ENCODE results near the gene KRT27. TPM values are rescaled to one million over a fixed set of nuclear protein-coding genes. Genes with fewer than 3 reads are reported as not detected.

KRT27 gene
- total and polyA plus RNA-seq, 9 of the 15 experiments (the other 6 are each of a cell fraction or from before 2014, with no cell fraction given): 0.10 TPM; not detected in 8

- no peak for TF ChIP-seq CLOCK (CRISPR knock-in tag; IDR thresholded peaks at IDR 0.05; ENCODE audit: borderline replicate concordance)
- peak; percentile 90 for TF ChIP-seq KLF16 (IDR thresholded peaks at IDR 0.05)
- no peak for TF ChIP-seq LARP7 (IDR thresholded peaks at IDR 0.05)
- TF ChIP-seq TCF7L2 (IDR thresholded peaks at IDR 0.05; ENCODE audit: low read depth, low read length): peak; percentile 75; the same call in 1 of the 2 replicates
- TF ChIP-seq NUFIP1 (IDR thresholded peaks at IDR 0.05; ENCODE audit: partially characterized antibody): no peak
- no peak for TF ChIP-seq IRF2 (CRISPR knock-in tag; IDR thresholded peaks at IDR 0.05)
- peak; percentile 84 for TF ChIP-seq MEF2D (tag; conservative IDR thresholded peaks at IDR 0.05; ENCODE audit: low read depth)
- peak; percentile 93 for TF ChIP-seq EP300 (IDR thresholded peaks at IDR 0.05; ENCODE audit: low read length)
- no peak for TF ChIP-seq ZFPM2 (CRISPR knock-in tag; IDR thresholded peaks at IDR 0.05)
- no peak for TF ChIP-seq GABPB2 (CRISPR knock-in tag; conservative IDR thresholded peaks at IDR 0.05)
- TF ChIP-seq NEUROD1 (IDR thresholded peaks at IDR 0.05; ENCODE audit: borderline replicate concordance, low read depth, low read length, partially characterized antibody): no peak
- TF ChIP-seq CREB3L1 (IDR thresholded peaks at IDR 0.05; ENCODE audit: borderline replicate concordance, low read depth): peak; percentile 37; the same call in 1 of the 2 replicates
- TF ChIP-seq ZNF655 (CRISPR knock-in tag; IDR thresholded peaks at IDR 0.05): no peak
- TF ChIP-seq RBM25 (IDR thresholded peaks at IDR 0.05; ENCODE audit: low read depth, low read length, severe bottlenecking): peak; percentile 7
- TF ChIP-seq FOXK2 (conservative IDR thresholded peaks at IDR 0.05 in 1 of 2, IDR thresholded peaks at IDR 0.05 in 1 of 2; ENCODE audit: low read depth in 2 of 2): peak; percentile 52 to 69; a peak in 3 of 4 replicates
- no peak for TF ChIP-seq ZC3H11A (IDR thresholded peaks at IDR 0.05; ENCODE audit: low read depth, low read length)
- peak; percentile 96 for TF ChIP-seq EHMT2 (IDR thresholded peaks at IDR 0.05)
- peak; percentile 63 for TF ChIP-seq CTCFL (IDR thresholded peaks at IDR 0.05; ENCODE audit: borderline replicate concordance, insufficient read depth, low read depth, low read length, poor library complexity, severe bottlenecking)
- TF ChIP-seq FUS (optimal IDR thresholded peaks at IDR 0.05; ENCODE audit: low read depth, low read length): no peak
- no peak for TF ChIP-seq KDM2B (CRISPR knock-in tag; IDR thresholded peaks at IDR 0.05)
- no peak for TF ChIP-seq RBM17 (IDR thresholded peaks at IDR 0.05; ENCODE audit: borderline replicate concordance, low read depth, low read length)
- no peak for TF ChIP-seq TAF15 (IDR thresholded peaks at IDR 0.05; ENCODE audit: low read depth, low read length)
Observed at GRCh38 chr17:40827746-40828453, 45.5 kb upstream of the KRT27 start (continued).

Data from K562 (cell line).